ENCODE measurements around the gene KIAA2012.
A peak's percentile ranks its signal among the peaks of the same experiment; 100 is the strongest.

KIAA2012 gene

DNA sequence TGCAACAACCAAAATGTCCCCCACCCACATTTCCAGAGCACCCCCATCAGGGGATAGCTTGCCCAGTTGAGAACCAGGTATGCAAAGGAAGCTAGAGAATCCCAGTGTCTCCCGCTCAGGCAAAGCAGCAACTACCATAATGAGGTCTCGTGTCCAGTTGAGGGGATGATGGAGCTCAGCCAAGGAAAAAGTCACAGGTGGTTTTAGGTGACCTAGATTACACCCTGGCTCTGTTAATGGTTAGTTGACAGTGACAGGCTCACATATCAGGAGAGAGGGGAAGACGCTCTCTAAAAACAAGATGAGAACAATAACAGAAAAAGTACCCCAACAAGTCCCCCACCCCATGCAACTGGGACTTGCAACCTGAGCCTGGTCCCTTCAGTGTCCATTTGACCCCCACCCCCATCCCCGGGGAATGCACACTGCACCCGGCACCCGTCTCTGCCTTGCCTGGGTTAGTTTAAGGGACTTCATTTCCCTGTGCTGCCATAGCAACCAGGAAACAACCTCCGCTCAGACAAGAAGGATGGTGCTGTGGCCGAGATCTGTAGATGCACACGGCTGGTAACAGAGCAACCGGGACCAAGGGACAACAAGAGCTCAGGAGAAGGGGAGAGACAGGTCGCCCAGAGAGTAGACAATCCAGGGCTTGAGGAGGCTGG is at the start of gene KIAA2012:
Gene KIAA2012 (plus strand): TSS at position 519 of the 665 bp plus-strand sequence. CDS start 373 bp downstream, outside the sequence.
- peak; percentile 35 for DNase-seq

DNA sequence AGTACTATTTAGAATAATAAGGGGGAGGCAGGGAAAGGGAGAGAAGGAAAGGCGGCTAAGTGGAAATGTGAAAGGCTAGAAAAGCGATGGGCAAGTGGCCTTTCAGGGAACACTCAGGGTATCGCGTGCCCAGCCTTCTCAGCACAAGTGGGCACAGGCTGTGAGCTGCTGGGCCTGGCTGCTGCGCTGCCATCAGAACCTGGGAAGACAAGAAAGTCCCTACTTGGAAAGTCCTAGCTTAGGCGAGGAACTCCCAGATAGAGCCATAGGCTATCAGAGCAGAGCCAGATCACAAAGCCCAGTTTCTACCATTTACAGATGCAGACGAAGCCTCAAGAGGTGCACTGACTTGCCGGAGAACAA is 49.2 kb upstream of the KIAA2012 start:
- DNase-seq: no peak

- no peak for DNase-seq
Observed at GRCh38 chr2:202024871-202025270, 48.2 kb upstream of the KIAA2012 start.

GRCh38 chr2:202025816-202026215 is 47.2 kb upstream of the KIAA2012 start:
- no peak for DNase-seq

DNA sequence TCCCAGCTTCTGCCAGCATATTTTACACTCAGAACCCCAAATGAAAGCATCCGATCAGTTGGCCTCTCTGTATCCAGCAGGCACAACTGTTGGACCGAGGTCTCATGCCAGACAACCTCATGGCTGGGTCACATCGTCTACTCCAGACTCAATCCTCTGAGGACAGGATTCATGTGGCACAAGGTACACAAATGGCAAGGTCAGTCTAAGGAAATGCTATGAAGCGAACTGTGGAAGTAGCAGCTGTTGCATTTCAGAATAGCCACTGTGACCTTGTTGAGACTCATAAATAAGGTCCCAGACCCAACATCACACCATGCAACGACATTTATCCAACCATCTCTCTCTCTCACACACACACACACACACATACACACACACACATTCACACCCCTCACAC is 46.5 kb upstream of the KIAA2012 start:
- DNase-seq: no peak

- no peak for DNase-seq
Observed at GRCh38 chr2:202030691-202031090, 42.4 kb upstream of the KIAA2012 start.

- DNase-seq: no peak
Observed at GRCh38 chr2:202031246-202031951, 41.7 kb upstream of the KIAA2012 start.

GRCh38 chr2:202032846-202033316 is 40.2 kb upstream of the KIAA2012 start:
- DNase-seq: no peak

GRCh38 chr2:202033317-202034248 is 39.5 kb upstream of the KIAA2012 start, which contains the start of gene FZD7:
Gene FZD7 (plus strand): TSS chr2:202033855. CDS start chr2:202034648, 793 bp downstream.
- peak; percentile 77 for DNase-seq

GRCh38 chr2:202034249-202035088 is 38.6 kb upstream of the KIAA2012 start:
- no peak for DNase-seq

DNA sequence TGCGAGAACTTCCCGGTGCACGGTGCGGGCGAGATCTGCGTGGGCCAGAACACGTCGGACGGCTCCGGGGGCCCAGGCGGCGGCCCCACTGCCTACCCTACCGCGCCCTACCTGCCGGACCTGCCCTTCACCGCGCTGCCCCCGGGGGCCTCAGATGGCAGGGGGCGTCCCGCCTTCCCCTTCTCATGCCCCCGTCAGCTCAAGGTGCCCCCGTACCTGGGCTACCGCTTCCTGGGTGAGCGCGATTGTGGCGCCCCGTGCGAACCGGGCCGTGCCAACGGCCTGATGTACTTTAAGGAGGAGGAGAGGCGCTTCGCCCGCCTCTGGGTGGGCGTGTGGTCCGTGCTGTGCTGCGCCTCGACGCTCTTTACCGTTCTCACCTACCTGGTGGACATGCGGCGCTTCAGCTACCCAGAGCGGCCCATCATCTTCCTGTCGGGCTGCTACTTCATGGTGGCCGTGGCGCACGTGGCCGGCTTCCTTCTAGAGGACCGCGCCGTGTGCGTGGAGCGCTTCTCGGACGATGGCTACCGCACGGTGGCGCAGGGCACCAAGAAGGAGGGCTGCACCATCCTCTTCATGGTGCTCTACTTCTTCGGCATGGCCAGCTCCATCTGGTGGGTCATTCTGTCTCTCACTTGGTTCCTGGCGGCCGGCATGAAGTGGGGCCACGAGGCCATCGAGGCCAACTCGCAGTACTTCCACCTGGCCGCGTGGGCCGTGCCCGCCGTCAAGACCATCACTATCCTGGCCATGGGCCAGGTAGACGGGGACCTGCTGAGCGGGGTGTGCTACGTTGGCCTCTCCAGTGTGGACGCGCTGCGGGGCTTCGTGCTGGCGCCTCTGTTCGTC is 37.7 kb upstream of the KIAA2012 start:
- no peak for DNase-seq

DNA sequence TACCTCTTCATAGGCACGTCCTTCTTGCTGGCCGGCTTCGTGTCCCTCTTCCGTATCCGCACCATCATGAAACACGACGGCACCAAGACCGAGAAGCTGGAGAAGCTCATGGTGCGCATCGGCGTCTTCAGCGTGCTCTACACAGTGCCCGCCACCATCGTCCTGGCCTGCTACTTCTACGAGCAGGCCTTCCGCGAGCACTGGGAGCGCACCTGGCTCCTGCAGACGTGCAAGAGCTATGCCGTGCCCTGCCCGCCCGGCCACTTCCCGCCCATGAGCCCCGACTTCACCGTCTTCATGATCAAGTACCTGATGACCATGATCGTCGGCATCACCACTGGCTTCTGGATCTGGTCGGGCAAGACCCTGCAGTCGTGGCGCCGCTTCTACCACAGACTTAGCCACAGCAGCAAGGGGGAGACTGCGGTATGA is 37.1 kb upstream of the KIAA2012 start:
- DNase-seq: no peak

- DNase-seq: no peak
Observed at GRCh38 chr2:202036601-202037037, 36.4 kb upstream of the KIAA2012 start.

DNA sequence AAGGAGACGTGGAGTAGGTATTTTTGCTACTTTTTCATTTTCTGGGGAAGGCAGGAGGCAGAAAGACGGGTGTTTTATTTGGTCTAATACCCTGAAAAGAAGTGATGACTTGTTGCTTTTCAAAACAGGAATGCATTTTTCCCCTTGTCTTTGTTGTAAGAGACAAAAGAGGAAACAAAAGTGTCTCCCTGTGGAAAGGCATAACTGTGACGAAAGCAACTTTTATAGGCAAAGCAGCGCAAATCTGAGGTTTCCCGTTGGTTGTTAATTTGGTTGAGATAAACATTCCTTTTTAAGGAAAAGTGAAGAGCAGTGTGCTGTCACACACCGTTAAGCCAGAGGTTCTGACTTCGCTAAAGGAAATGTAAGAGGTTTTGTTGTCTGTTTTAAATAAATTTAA is 36.0 kb upstream of the KIAA2012 start:
- no peak for DNase-seq

- no peak for DNase-seq
Observed at GRCh38 chr2:202038471-202039277, 34.4 kb upstream of the KIAA2012 start.

- no peak for DNase-seq
Observed at GRCh38 chr2:202039278-202040078, 33.6 kb upstream of the KIAA2012 start.

DNA sequence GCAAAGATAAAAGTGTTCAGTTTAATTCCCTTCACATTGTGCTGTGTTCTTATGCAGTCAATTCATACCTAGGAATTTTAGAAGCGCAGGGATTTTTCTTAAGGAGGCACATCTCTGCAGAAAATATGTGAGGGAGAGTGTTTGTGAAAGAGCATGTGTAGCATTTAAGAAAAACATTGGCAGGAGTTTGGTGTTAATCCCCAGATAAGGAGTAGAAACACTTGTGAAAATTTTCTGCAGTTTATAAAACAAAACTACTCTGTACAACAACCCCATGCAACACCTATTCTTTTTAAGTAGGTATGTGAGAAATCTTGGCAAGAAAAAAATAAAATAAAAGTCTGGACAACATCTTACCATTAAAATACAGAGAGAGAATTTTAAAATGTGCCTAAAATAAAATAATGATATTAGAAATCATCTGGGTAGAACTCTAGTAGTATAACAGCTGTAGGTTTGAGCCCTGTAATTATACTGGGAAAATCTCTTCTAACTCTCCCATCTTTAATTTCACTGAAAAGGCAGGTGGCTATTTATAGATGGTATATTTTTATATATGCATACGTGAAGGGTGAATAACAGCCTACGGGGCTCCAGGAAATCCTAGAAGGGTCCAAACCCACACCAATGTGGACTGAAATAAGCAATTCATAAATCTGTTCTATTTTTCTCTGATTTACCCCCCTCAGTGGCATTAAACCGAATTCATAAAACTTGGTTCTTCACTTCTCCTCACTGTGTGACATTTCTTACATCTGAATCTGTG is 32.8 kb upstream of the KIAA2012 start:
- DNase-seq: no peak

GRCh38 chr2:202042444-202042843 is 30.6 kb upstream of the KIAA2012 start:
- no peak for DNase-seq

DNA sequence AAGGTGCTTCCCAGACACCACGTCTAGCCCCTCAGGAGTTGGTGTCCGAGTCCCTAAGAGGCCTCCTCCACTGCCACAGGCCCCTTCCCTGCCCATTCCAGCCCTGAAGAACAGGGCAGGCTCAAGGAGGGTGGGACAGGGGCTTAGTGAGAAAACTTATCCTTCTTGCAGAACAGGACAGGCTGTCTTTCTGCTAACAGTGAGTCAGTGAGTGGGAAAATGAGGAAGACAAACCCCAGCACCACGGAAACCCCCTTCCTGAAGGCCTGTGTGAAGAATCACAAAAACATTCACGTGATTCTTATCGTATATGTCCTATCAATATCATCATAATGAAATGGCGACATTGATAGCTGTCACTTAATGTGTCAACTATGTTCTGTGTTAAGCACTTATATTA is 29.6 kb upstream of the KIAA2012 start:
- no peak for DNase-seq

All from NCI-H1436 (cell line).